ENCODE data around the gene C16orf87.

C16orf87 gene

DNA sequence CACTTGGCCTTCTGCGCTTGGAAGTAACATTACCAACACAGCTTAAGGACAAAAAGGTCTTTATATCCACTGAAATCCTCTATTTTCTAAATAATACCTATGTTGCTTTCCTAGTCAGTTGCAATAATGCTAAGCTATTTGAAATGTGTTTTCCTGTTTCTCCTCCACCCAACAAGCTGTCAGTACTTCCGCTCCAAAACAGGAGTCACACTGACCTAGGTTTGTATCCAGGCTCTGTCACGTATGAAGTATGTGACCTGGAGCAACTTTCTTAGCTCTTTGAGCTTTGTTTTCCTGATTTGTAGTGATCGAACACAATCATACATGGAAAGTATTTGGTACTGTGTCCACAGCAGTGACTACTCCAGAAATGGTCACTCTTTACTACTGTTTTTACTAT, 58.5 kb downstream of the C16orf87 start:
- no peak overlapping the region for H3K4me3 ChIP-seq (ENCODE audit: low read length)
- no peak for DNase-seq (ENCODE audit: low read depth, low spot score)

GRCh38 chr16:46768809-46769208, 62.2 kb downstream of the C16orf87 start:
- no peak overlapping the region for H3K4me3 ChIP-seq (ENCODE audit: low read length)
- DNase-seq (ENCODE audit: low read depth, low spot score) = no peak

- peak; percentile 20 for DNase-seq (ENCODE audit: low read depth, low spot score)
- no peak overlapping the region for H3K4me3 ChIP-seq (ENCODE audit: low read length)
Measured at GRCh38 chr16:46765050-46765449, 65.9 kb downstream of the C16orf87 start.

- H3K4me3 ChIP-seq (ENCODE audit: low read length) = no peak overlapping the region
- DNase-seq (ENCODE audit: low read depth, low spot score) = no peak
Measured at GRCh38 chr16:46763147-46763546, 67.8 kb downstream of the C16orf87 start.

GRCh38 chr16:46762583-46762982, 68.4 kb downstream of the C16orf87 start:
- no peak for DNase-seq (ENCODE audit: low read depth, low spot score)
- no peak overlapping the region for H3K4me3 ChIP-seq (ENCODE audit: low read length)

- no peak for DNase-seq (ENCODE audit: low read depth, low spot score)
- no peak overlapping the region for H3K4me3 ChIP-seq (ENCODE audit: low read length)
Measured at GRCh38 chr16:46759309-46759708, 71.7 kb downstream of the C16orf87 start.

DNA sequence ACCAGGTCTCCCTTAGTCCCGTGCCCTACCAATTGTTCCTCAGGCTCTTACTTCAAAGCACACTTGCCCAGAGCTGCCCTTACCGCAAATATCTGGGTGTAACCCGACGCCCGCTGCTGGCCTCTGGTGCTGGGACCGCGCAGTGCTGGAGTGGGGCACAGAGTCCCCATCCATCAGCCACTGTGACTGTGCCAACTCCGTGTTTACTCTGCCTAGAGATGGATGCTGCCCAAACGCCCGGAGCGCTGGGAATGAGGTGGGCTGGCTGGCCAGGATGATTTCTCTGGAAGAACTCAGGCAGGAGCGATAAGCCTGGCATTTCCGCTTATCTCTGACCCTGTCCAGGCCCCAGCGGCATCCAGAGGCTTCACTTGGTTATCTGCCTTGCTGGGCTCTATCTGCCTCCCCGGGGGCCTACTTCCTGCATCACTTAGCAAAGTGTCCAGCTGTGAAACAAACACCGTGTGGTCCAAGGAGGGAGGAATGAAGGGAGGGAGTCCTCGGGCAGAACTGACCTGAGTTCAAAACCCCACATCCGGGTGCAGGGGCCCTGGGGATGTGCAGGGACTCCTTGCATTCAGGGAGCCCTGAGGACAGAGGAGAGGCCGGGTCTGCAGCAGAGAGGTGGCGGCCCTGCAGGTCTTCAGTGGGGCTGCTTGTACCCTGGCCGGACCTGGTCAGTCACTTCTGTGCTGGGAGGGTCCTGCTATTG, 73.5 kb downstream of the C16orf87 start:
- H3K4me3 ChIP-seq (ENCODE audit: low read length) = no peak overlapping the region
- no peak for DNase-seq (ENCODE audit: low read depth, low spot score)

GRCh38 chr16:46756772-46757171, 74.2 kb downstream of the C16orf87 start:
- no peak for DNase-seq (ENCODE audit: low read depth, low spot score)
- no peak overlapping the region for H3K4me3 ChIP-seq (ENCODE audit: low read length)

DNA sequence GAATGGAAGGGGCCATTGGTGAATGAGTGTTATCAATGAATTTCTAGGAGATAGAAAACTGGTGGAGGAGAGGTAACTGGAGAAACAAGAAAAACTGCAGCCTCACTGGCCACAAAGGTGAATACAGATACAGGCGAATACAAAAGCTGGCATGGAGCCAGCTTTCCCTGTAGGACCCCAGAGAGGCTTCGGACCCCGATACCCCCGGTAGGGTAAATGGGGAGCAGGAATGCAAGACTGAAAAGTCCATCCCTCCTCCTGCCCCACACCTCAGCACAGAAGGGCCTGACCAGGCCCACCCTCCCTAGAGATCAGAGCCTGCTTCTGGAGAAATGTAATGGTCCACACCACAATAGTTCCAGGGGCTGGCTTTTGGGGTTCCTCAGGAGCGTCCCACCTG, 78.0 kb downstream of the C16orf87 start:
- no peak overlapping the region for H3K4me3 ChIP-seq (ENCODE audit: low read length)
- DNase-seq (ENCODE audit: low read depth, low spot score) = no peak

- DNase-seq (ENCODE audit: low read depth, low spot score) = no peak
- H3K4me3 ChIP-seq (ENCODE audit: low read length) = no peak overlapping the region
Measured at GRCh38 chr16:46751381-46751780, 79.6 kb downstream of the C16orf87 start.

DNA sequence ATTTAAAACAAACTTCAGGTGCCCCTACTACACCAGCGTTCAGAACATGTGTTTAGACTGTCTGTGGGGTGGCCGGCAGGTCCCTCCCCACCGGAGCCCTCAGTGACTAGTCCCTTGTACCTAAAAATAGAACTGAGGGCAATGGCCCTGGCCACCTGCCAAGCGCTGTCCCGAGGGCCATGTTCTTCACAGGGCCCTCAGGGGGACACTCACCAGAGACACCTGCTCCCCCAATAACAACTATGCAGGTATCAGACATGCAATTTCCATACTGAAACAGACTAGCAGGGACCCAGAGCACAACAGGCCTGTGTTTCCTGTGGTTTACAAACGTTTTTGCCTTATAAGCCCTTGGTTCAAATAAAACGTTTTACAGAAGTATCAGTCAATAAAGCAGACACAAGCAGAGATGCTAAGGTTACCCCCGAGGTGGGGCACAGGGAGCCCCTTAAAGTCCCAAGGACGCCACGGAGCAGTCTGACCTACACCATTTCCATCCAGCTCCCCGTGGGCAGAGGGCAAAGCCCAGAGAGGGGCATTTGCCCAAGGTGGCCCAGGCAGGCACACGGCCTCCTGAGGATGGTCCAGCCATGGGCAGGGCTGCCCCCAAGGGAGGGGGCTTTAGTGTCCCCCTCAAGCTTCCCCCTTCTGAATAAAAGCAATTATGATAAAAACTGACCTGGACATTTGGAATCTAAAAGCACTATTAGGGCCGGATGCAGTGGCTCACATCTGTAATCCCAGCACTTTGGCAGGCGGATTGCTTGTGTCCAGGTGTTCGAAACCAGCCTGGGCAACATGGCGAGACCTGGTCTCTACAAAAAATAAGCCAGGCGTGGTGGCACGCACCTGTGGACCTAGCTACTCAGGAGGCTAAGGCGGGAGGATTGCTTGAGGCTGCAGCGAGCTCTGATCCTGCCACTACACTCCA, 81.9 kb downstream of the C16orf87 start:
- no peak for DNase-seq (ENCODE audit: low read depth, low spot score)

DNA sequence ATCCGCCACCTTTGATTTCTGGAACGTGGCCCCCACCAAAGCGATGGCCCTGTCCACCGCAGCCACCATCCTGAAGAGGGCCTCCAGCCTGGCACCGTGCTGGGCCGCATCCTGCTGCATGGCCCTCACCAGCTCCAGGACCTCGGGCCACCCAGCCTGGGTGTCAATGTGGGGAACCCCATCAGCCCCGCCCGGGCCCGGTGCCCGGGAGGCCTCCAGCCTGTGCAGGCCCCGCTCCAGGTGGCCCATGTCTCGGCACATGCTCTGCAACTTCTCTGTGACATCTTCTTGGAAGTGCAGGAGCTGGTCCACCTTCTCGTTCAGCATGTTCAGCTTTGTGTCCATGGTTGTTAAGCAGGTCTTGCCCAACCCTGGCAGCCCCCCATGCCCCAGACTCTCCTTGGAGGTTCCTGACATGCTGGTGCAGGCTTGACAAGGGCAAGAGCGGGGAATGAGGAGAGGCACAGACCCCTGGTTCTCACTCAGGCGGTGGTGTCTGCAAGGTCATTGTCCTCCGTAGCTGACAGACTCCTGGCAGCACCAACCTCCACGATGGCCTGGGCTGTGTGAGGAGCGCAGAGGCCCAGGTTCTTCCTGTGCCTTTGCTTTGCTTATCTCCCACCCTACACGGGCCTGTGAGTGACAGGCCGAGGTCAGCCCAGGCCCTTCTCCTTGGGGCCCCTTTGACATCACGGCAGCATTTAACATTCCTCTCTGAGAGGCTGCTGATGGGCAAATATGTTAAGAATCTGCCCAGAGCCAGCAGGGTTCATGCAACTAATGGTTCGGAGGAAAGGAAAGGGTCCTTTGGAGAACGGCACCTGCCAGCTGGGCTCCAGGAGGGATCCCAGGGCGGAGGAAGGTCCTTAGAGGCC, 83.0 kb downstream of the C16orf87 start, which contains the start of gene MYLK3:
Gene MYLK3 (minus strand): TSS at position 568 of the 875 bp plus-strand sequence. CDS start 151 bp downstream, at position 417.
- DNase-seq (ENCODE audit: low read depth, low spot score) = no peak
- no peak within 1 kb of the TSS for H3K4me3 ChIP-seq (ENCODE audit: low read length)

More for the DNA sequence above, 81.9 kb downstream of the C16orf87 start:
- H3K4me3 ChIP-seq (ENCODE audit: low read length) = no peak overlapping the region

- DNase-seq (ENCODE audit: low read depth, low spot score) = no peak
- H3K4me3 ChIP-seq (ENCODE audit: low read length) = no peak overlapping the region
Measured at GRCh38 chr16:46746821-46747776, 83.9 kb downstream of the C16orf87 start.
